ENCODE measurements around the gene FBLN2.

Gene FBLN2

DNA sequence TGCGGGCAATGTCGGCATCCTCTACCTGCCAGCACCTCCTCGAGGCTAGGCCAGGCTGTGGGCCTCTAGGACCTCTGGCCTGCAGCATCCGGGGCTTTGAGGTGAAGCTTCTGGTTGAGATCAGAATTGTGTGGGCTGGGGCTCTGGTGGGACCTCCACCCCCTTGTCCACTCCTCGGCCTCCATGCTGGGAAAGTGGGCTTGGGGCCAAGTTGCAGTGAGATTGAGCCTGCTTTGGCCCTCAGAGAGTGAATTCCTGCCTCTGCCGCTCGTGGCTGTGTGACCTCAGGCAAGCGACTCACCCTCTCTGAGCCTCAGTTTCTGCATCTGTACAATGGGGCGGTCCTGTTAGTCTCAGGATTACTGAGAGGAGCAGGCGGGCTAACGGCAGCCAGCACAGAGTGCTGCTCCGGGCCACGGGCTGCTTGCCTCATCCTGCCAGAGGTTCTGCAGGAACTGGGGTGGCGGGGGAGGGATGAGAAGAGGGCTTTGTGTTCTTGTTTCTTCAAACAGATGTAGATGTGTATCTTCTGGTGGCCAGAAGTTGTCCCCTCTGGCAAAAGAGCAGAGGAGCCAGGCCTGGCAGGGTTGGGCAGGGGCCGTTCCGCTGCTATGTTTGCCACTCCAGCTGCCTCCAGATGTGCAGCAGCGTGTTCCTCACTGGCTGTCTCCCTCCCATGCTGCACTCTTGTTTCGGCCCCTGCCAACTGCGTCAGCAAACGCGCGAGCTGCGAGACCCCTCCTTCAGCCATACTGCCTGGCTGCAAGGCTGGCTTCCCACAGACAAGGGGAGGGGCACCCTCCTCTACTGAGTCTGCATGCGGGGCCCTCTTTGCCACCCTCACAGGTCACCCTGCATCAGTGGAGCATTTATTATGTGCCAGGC lies 33.7 kb downstream of the FBLN2 start:
- DNase-seq (ENCODE audit: low read depth, low spot score): no peak

GRCh38 chr3:13583251-13584180 lies 34.6 kb downstream of the FBLN2 start:
- DNase-seq (ENCODE audit: low read depth, low spot score): no peak

DNA sequence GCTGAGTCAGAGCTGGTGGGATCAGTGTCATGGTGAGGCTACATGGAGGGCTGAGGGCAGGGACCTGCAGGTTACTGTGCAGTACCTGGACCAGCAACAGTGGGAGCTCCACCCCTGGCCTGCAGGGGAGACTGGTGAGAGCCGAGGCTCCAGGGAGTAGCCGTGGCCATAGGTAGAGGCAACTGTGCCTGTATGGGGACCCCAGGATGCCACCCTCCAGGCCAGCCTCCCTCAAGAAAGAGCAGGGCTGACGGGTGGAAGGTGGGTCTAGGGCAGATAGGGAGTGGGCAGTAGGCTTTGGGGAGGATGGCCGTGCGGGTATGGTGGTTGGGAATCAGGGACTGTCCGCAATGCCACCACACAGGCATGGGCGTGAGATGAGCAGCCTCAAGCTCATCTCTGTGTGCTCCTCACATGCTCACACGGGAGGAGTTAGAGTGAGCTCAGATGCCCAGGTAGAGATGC lies 35.5 kb downstream of the FBLN2 start:
- no peak for DNase-seq (ENCODE audit: low read depth, low spot score)

- no peak for DNase-seq (ENCODE audit: low read depth, low spot score)
Observed at GRCh38 chr3:13584901-13585300, 36.0 kb downstream of the FBLN2 start.

- DNase-seq (ENCODE audit: low read depth, low spot score): no peak
Observed at GRCh38 chr3:13587442-13587841, 38.5 kb downstream of the FBLN2 start.

GRCh38 chr3:13588221-13588701 lies 39.3 kb downstream of the FBLN2 start:
- DNase-seq (ENCODE audit: low read depth, low spot score): no peak

DNA sequence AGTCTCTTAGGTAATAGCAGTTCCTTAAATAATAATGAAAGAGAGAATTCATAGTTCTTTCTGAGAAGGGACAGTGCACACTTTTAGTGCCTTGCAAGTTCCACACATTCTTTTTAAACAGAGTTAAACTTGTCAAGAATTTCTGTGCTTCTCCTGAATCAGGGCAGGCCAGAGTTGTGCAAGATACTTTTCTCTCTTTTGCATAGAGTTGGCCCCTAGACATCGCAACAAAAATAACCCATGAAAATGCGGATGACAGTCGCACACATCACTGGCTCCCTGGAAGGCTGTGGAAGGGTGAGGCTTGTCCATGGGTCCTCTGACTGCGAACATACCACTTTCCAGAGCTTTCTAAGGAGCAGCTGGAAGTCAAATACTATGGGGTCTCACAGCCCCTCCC lies 40.1 kb downstream of the FBLN2 start:
- no peak for DNase-seq (ENCODE audit: low read depth, low spot score)

DNA sequence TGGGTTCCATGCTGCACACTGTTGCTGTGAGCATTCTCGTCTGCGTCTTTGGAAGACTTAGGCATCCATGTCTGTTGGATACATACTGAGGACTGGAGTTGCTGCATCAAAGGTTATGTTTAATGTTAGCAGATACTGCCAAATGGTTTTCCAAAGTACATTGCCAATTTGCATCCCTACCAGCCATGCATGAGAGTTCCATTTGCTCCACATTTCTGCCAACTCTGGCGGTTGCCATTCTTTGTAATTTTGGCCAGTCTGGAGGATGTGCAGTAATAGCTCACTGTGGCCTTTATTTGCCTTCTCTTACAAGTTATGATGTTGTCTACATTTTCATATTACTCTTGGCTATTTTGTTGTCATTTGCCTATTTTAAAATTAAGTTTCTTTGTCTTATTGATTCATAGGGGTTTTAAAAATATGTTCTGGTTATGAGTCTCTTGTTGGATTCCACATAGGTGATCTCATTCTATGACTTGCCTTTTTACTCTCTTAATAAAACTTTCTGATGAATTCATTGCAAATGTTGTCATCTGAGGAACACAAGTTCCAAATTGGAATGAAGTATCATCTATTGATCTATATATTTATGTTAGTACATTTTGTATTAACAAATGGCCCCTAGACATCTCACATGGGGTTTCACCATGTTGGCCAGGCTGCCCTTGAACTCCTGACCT lies 42.1 kb downstream of the FBLN2 start:
- DNase-seq (ENCODE audit: low read depth, low spot score): no peak

- no peak for DNase-seq (ENCODE audit: low read depth, low spot score)
Observed at GRCh38 chr3:13593615-13594014, 44.7 kb downstream of the FBLN2 start.

DNA sequence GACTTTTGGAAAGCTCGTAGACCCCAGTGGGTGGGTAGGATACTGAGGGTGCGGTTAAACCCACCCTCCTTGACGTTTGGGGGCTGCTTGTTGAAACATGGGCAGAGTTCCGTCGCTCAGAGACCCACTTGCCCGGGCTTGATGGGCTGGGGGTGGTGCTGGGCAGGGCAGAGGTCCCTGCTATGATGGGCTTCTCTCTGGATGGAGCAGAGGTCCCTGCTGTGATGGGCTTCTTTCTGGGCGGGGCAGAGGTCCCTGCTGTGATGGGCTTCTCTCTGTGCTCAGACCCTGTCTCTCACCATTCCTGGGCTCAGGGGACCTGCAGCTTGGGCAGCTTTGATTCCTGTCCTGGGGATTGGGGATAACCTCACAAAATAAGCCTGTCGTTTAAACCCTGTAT lies 45.2 kb downstream of the FBLN2 start:
- DNase-seq (ENCODE audit: low read depth, low spot score): no peak

GRCh38 chr3:13594991-13595421 lies 46.1 kb downstream of the FBLN2 start:
- DNase-seq (ENCODE audit: low read depth, low spot score): no peak

DNA sequence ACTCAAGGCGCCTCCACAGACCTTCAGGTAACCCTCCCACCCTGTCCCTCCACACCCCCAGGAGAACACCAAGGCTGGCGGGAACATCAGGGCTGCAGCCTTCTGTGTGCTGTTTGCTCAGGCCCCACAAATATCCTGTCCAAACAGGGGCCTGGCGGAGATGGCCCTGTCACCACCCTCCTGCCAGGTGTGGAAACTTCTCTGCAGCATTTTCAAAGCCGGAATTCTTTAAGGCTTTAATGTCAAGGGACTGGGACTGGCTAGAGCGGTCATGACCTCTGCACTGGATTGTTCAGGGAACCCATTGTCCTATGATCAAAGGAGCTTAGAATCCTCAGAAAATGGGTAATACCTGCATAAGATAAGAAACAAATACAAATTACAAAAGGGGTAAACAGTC lies 46.6 kb downstream of the FBLN2 start:
- DNase-seq (ENCODE audit: low read depth, low spot score): no peak

DNA sequence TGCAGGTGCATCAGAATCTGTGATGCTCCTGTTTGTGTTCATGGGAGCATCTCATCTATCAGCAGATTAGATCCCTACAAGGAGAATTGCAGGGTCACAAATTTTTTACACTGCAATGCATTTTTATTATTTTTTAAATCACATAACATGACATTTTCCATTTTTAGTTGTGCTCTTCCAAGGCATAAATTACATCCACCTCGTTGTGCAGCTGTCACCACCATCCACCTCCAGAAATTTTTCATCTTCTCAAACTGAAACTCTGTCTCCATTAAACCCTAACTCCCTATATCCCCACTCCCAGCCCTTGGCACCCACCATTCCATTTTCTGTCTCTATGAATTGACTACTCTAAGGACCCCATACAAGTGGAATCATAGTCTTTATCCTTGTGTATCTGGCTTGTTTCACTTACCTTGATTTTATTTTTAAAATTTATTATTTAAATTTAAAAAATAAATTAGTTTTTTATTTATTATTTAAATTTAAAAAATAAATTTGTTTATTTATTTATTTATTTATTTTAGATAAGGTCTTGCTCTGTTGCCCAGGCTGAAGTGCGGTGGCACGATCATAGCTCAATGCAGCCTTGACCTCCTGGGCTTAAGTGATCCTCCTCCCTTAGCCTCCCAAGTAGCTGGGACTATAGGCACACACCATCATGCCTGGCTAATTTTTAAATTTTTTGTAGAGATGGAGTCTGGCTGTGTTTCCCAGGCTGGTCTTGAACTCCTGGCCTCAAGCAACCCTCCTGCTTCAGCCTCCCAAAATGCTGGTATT lies 47.7 kb downstream of the FBLN2 start:
- DNase-seq (ENCODE audit: low read depth, low spot score): no peak

GRCh38 chr3:13597661-13598060 lies 48.7 kb downstream of the FBLN2 start:
- no peak for DNase-seq (ENCODE audit: low read depth, low spot score)

GRCh38 chr3:13598201-13598600 lies 49.3 kb downstream of the FBLN2 start:
- no peak for DNase-seq (ENCODE audit: low read depth, low spot score)

- no peak for DNase-seq (ENCODE audit: low read depth, low spot score)
Observed at GRCh38 chr3:13598926-13599886, 50.3 kb downstream of the FBLN2 start.

DNA sequence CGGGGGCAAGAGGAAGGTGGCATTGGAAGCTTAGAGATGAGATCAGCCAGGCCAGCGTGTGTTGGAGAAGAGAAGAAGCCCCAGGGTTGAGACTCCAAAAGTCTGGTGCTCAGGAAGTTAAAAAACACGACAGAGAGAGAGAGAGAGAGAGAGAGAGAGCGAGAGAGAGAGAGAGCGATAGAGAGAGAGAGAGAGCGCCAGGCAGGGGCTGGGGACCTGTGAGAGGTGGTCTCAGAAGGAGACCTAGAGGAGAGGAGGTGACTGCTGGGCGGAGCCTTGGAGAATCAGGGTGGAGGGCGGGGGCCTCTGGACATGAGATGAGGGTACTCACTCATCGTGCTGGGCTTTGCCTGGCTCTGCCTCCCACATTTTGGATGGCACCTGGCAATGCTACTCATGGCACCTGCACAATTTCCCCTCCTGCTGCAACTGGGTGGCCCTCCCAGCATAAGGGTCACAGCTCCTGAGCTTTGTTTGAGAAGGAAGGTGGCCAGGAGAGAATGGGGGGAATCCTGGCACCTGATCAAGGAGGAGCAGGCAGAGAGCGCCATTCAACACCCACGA lies 51.0 kb downstream of the FBLN2 start:
- DNase-seq (ENCODE audit: low read depth, low spot score): no peak

DNA sequence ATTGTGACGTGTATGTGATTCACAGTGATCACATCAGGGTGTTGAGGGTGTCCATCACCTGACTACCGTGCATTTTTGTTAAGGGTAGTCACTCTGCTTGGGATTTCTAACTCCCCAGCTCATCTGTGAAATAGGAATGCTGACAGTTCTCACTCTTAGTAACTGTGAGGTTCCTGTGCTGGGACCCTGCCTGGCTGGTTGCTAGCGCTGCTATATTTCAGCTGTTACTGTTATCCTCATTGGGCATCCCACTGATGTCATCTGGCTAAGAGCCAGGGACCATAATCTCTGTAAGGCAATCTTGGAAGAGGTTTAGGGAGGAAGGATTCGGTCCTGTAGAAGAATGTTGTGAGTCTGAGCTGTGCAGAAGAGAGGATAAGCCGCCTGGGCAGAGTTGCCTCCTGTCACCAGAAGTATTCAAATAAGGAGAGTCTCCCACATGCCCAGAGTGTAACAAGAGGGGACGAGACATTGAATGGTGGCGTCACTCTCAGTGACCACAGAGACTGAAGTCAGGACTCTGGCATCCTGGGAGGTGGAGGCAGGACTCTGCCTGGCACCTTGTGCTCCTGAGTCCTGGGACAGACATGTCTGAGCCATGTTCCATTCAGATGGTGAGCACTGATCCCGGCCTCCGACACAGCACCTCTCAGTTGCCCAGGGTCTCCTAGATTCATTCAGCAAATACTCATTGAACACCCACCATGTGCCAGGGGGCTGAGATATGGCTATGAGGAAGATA lies 52.2 kb downstream of the FBLN2 start:
- no peak for DNase-seq (ENCODE audit: low read depth, low spot score)

GRCh38 chr3:13601692-13602080 lies 52.8 kb downstream of the FBLN2 start:
- no peak for DNase-seq (ENCODE audit: low read depth, low spot score)
